ENCODE measurements around the gene MOBP.

The MOBP gene

GRCh38 chr3:39429466-39429865 is 38.0 kb upstream of the MOBP start:
- Histone ChIP-seq H4K20me1 (ENCODE audit: insufficient read depth, low read length) (no peaks in the 10 kb centered on the region), H3K4me2 (ENCODE audit: low read length) (no peak overlapping the region), H3K36me3 (replicated peaks; ENCODE audit: low read depth, low read length) (no peaks in the 10 kb centered on the region), H3K27me3 (ENCODE audit: low read depth, low read length) (no peaks in the 10 kb centered on the region), H3K27ac (ENCODE audit: low read length) (no peak overlapping the region), H3K9ac (ENCODE audit: low read length) (no peak overlapping the region), H3K79me2 (ENCODE audit: low read length) (no peaks in the 10 kb centered on the region), H2AFZ (ENCODE audit: low read depth, low read length) (no peak overlapping the region), H3K4me1 (ENCODE audit: low read length) (peaks cover 4% of the 10 kb centered on the region), H3K9me3 (ENCODE audit: insufficient read depth, low read length) (no peaks in the 10 kb centered on the region), H3K4me3 (ENCODE audit: low read length) (no peak overlapping the region)
- TF ChIP-seq CTCF (IDR thresholded peaks at IDR 0.05; ENCODE audit: low read depth, low read length) = no peak
- no peak for TF ChIP-seq EZH2phosphoT487 (IDR thresholded peaks at IDR 0.05; ENCODE audit: low read depth)

GRCh38 chr3:39432342-39432741 is 35.1 kb upstream of the MOBP start:
- TF ChIP-seq EZH2phosphoT487 (IDR thresholded peaks at IDR 0.05; ENCODE audit: low read depth) = no peak
- TF ChIP-seq CTCF (IDR thresholded peaks at IDR 0.05; ENCODE audit: low read depth, low read length) = no peak
- Histone ChIP-seq H2AFZ (ENCODE audit: low read depth, low read length) (no peak overlapping the region), H3K79me2 (ENCODE audit: low read length) (no peaks in the 10 kb centered on the region), H3K9me3 (ENCODE audit: insufficient read depth, low read length) (no peaks in the 10 kb centered on the region), H3K4me1 (ENCODE audit: low read length) (peaks cover 16% of the 10 kb centered on the region), H3K27me3 (ENCODE audit: low read depth, low read length) (no peaks in the 10 kb centered on the region), H3K4me3 (ENCODE audit: low read length) (no peak overlapping the region), H3K4me2 (ENCODE audit: low read length) (no peak overlapping the region), H3K36me3 (replicated peaks; ENCODE audit: low read depth, low read length) (no peaks in the 10 kb centered on the region), H3K9ac (ENCODE audit: low read length) (no peak overlapping the region), H4K20me1 (ENCODE audit: insufficient read depth, low read length) (no peaks in the 10 kb centered on the region), H3K27ac (ENCODE audit: low read length) (no peak overlapping the region)

GRCh38 chr3:39433642-39434041 is 33.8 kb upstream of the MOBP start:
- H2AFZ ChIP-seq (ENCODE audit: low read depth, low read length) = no peak overlapping the region

GRCh38 chr3:39434574-39434973 is 32.9 kb upstream of the MOBP start:
- Histone ChIP-seq H3K4me1 (ENCODE audit: low read length) (peaks cover 16% of the 10 kb centered on the region), H4K20me1 (ENCODE audit: insufficient read depth, low read length) (no peaks in the 10 kb centered on the region), H3K27ac (ENCODE audit: low read length) (no peak overlapping the region), H3K4me2 (ENCODE audit: low read length) (peak overlapping the region; percentile 8), H3K9ac (ENCODE audit: low read length) (no peak overlapping the region), H3K4me3 (ENCODE audit: low read length) (no peak overlapping the region), H2AFZ (ENCODE audit: low read depth, low read length) (peak overlapping the region; percentile 29; the same call in 1 of the 2 replicates), H3K36me3 (replicated peaks; ENCODE audit: low read depth, low read length) (no peaks in the 10 kb centered on the region), H3K79me2 (ENCODE audit: low read length) (no peaks in the 10 kb centered on the region), H3K9me3 (ENCODE audit: insufficient read depth, low read length) (no peaks in the 10 kb centered on the region), H3K27me3 (ENCODE audit: low read depth, low read length) (no peaks in the 10 kb centered on the region)
- TF ChIP-seq CTCF (IDR thresholded peaks at IDR 0.05; ENCODE audit: low read depth, low read length) (no peak), EZH2phosphoT487 (IDR thresholded peaks at IDR 0.05; ENCODE audit: low read depth) (no peak)

More at GRCh38 chr3:39433642-39434041, 33.8 kb upstream of the MOBP start:
- H3K4me2 ChIP-seq (ENCODE audit: low read length) = no peak overlapping the region
- no peaks in the 10 kb centered on the region for H3K36me3 ChIP-seq (replicated peaks; ENCODE audit: low read depth, low read length)
- peaks cover 16% of the 10 kb centered on the region for H3K4me1 ChIP-seq (ENCODE audit: low read length)
- no peaks in the 10 kb centered on the region for H4K20me1 ChIP-seq (ENCODE audit: insufficient read depth, low read length)
- no peaks in the 10 kb centered on the region for H3K27me3 ChIP-seq (ENCODE audit: low read depth, low read length)
- TF ChIP-seq CTCF (IDR thresholded peaks at IDR 0.05; ENCODE audit: low read depth, low read length) (no peak), EZH2phosphoT487 (IDR thresholded peaks at IDR 0.05; ENCODE audit: low read depth) (no peak)
- no peak overlapping the region for H3K9ac ChIP-seq (ENCODE audit: low read length)
- H3K4me3 ChIP-seq (ENCODE audit: low read length) = no peak overlapping the region
- no peaks in the 10 kb centered on the region for H3K79me2 ChIP-seq (ENCODE audit: low read length)
- H3K27ac ChIP-seq (ENCODE audit: low read length) = no peak overlapping the region
- H3K9me3 ChIP-seq (ENCODE audit: insufficient read depth, low read length) = no peaks in the 10 kb centered on the region

Measured in OCI-LY3 (cell line).